ENCODE data around the gene FAM222B. TPM values are rescaled to one million over a fixed set of nuclear protein-coding genes. Genes with fewer than 3 reads are reported as not detected.
"Not testable (repeated sequence)": the region's sequence is repeated elsewhere in the genome, so short reads cannot be mapped to it uniquely, and the experiment has no call there.

FAM222B gene
- total RNA-seq, 1 donor, result 15.1 TPM

GRCh38 chr17:28878981-28879380 lies 36.4 kb upstream of the FAM222B start:
- no peaks in the 10 kb centered on the region for H3K4me1 ChIP-seq (ENCODE audit: insufficient read depth, low read length)
- H3K4me3 ChIP-seq (ENCODE audit: low read length), result no peak overlapping the region
- H3K9me3 ChIP-seq (ENCODE audit: low read depth, low read length), result no peaks in the 10 kb centered on the region
- no peaks in the 10 kb centered on the region for H3K27me3 ChIP-seq (ENCODE audit: insufficient read depth, low read length)

GRCh38 chr17:28878158-28878910 lies 35.7 kb upstream of the FAM222B start:
- Histone ChIP-seq H3K4me1 (ENCODE audit: insufficient read depth, low read length) (no peaks in the 10 kb centered on the region), H3K27me3 (ENCODE audit: insufficient read depth, low read length) (no peaks in the 10 kb centered on the region), H3K9me3 (ENCODE audit: low read depth, low read length) (no peaks in the 10 kb centered on the region), H3K4me3 (ENCODE audit: low read length) (no peak overlapping the region)

DNA sequence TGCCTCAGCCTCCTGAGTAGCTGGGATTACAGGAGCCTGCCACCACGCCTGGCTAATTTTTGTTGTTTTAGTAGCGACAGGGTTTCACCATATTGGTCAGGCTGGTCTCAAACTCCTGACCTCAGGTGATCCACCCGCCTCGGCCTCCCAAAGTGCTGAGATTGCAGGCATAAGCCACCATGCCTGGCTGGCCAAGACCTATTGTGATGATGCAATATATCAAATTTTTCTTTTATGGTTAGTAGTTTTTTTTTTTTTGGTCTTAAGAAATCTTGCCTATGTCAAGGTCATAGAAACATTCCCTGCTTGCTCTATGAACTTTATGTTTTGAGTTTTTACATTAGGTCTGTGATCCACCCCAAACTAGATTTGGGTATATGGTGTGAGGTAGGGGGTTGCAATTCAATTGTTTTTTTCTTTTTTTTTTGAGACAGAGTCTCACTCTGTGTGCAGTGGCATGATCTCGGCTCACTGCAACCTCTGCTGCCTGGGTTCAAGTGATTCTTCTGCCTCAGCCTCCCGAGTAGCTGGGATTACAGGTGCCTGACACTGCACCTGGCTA lies 34.6 kb upstream of the FAM222B start:
- H3K9me3 ChIP-seq (ENCODE audit: low read depth, low read length); H3K27me3 ChIP-seq (ENCODE audit: insufficient read depth, low read length); H3K4me1 ChIP-seq (ENCODE audit: insufficient read depth, low read length); H3K4me3 ChIP-seq (ENCODE audit: low read length): not testable (repeated sequence)

DNA sequence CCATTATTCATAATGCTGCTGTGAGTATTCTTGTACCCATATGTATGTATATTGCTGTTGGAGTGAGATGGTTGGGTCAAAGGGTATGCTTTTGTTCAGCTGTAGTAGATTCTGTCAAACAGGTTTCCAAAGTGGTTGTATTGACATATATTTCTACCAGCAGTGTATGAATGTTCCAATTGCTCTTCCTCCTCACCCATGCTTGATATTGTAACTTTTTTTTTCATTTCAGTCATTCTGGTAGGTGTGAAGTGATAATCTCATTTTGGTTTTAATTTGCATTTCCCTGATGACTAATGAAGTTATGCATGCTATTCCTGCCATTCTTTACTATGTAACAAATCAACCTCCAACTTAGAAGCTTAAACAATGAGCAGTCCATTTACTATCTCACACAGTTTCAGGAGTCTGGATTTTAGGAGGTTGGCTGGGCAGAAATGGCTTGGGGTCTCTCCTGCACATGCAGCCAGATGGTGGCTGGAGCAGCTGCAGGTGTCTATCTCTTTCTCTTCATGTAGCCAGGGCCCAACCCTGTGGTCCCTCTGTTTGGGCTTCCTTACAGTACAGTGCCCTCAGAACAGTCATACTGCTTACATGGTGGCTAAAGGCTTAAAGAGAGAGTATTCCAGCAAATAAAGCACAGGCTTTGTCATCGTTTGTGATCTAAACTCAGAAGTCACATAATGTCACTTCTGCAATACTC lies 33.4 kb upstream of the FAM222B start:
- no peaks in the 10 kb centered on the region for H3K9me3 ChIP-seq (ENCODE audit: low read depth, low read length)
- peaks cover 9% of the 10 kb centered on the region for H3K4me1 ChIP-seq (ENCODE audit: insufficient read depth, low read length)
- H3K27me3 ChIP-seq (ENCODE audit: insufficient read depth, low read length), result no peaks in the 10 kb centered on the region
- no peak overlapping the region for H3K4me3 ChIP-seq (ENCODE audit: low read length)

DNA sequence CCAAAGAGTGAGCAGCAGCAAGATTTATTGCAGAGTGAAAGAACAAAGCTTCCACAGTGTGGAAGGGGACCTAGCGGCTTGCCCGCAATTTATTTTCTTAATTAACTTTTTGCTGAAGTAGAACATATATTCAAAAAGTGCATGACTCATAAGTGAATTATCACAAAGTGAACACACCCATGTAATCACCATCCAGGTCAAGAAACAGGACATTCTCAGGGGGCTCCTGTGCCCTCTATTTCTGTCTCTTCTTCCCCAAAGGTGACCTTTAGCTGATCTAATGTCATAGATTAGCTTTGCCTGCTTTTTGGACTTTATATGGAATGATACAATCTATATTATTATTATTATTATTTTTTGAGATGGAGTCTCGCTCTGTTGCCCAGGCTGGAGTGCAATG lies 32.2 kb upstream of the FAM222B start:
- no peaks in the 10 kb centered on the region for H3K27me3 ChIP-seq (ENCODE audit: insufficient read depth, low read length)
- H3K9me3 ChIP-seq (ENCODE audit: low read depth, low read length), result no peaks in the 10 kb centered on the region
- H3K4me3 ChIP-seq (ENCODE audit: low read length), result no peak overlapping the region

GRCh38 chr17:28873839-28874238 lies 31.2 kb upstream of the FAM222B start:
- H3K4me3 ChIP-seq (ENCODE audit: low read length), result no peak overlapping the region
- peaks cover 13% of the 10 kb centered on the region for H3K4me1 ChIP-seq (ENCODE audit: insufficient read depth, low read length)
- H3K9me3 ChIP-seq (ENCODE audit: low read depth, low read length), result no peaks in the 10 kb centered on the region
- no peaks in the 10 kb centered on the region for H3K27me3 ChIP-seq (ENCODE audit: insufficient read depth, low read length)

More for the DNA sequence above, 32.2 kb upstream of the FAM222B start:
- H3K4me1 ChIP-seq (ENCODE audit: insufficient read depth, low read length), result peaks cover 13% of the 10 kb centered on the region

- Histone ChIP-seq H3K4me3 (ENCODE audit: low read length) (no peak overlapping the region), H3K27me3 (ENCODE audit: insufficient read depth, low read length) (no peaks in the 10 kb centered on the region), H3K9me3 (ENCODE audit: low read depth, low read length) (no peaks in the 10 kb centered on the region), H3K4me1 (ENCODE audit: insufficient read depth, low read length) (peaks cover 14% of the 10 kb centered on the region)
Measured at GRCh38 chr17:28871056-28871579, 28.5 kb upstream of the FAM222B start.

GRCh38 chr17:28867276-28867675 lies 24.7 kb upstream of the FAM222B start:
- peaks cover 21% of the 10 kb centered on the region for H3K4me1 ChIP-seq (ENCODE audit: insufficient read depth, low read length)
- no peaks in the 10 kb centered on the region for H3K9me3 ChIP-seq (ENCODE audit: low read depth, low read length)
- H3K4me3 ChIP-seq (ENCODE audit: low read length), result no peak overlapping the region
- no peaks in the 10 kb centered on the region for H3K27me3 ChIP-seq (ENCODE audit: insufficient read depth, low read length)

DNA sequence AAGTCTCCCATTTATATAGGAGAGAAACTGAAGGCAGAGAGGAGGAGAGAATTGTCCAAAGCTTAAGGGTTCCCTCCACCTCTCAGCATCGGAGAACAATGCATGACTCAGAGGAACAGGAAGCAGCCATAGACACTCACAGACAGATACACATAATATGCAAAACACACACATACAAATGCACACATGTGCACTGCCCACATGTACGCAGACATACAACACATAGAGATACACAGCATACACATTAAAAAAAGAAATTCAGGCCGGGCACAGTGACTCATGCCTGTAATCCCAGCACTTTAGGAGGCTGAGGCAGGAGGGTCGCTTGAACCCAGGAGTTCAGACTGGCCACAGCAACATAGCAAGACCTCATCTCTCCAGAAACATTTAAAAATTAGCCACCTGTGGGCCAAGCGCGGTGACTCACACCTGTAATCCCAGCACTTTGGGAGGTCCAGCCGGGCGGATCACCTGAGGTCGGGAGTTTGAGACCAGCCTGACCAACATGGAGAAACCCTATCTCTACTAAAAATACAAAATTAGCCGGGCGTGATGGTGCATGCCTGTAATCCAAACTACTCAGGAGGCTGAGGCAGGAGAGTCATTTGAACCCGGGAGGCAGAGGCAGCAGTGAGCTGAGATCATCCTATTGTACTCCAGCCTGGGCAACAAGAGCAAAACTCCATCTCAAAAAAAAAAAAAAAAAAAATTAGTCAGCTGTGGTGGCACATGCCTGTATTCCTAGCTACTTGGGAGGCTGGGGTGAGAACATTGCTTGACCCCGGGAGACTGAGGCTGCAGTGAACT lies 23.6 kb upstream of the FAM222B start:
- no peaks in the 10 kb centered on the region for H3K27me3 ChIP-seq (ENCODE audit: insufficient read depth, low read length)
- peaks cover 14% of the 10 kb centered on the region for H3K4me1 ChIP-seq (ENCODE audit: insufficient read depth, low read length)
- no peak overlapping the region for H3K4me3 ChIP-seq (ENCODE audit: low read length)
- H3K9me3 ChIP-seq (ENCODE audit: low read depth, low read length), result no peaks in the 10 kb centered on the region

- Histone ChIP-seq H3K9me3 (ENCODE audit: low read depth, low read length) (no peaks in the 10 kb centered on the region), H3K4me3 (ENCODE audit: low read length) (no peak overlapping the region), H3K27me3 (ENCODE audit: insufficient read depth, low read length) (no peaks in the 10 kb centered on the region), H3K4me1 (ENCODE audit: insufficient read depth, low read length) (peaks cover 8% of the 10 kb centered on the region)
Measured at GRCh38 chr17:28864991-28865849, 22.6 kb upstream of the FAM222B start.

DNA sequence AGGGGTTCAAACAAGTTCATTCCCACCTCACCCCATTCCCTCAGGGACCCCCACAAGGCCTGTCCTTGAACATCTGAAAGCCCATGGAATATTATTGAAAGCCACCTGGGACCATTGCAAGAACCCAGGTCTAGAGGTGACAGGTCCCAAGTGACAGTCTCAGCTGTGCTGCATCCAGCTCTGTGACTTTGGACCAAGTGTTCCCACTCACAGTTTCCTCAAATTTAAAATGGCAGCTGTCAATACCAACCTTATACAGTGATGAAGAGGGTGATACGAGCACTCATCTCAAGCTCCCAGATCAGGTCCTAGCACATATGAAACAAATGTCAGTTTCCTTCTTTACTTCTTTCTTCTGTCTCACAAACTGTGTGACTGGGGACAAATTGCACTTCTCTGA lies 21.4 kb upstream of the FAM222B start:
- peaks cover 8% of the 10 kb centered on the region for H3K4me1 ChIP-seq (ENCODE audit: insufficient read depth, low read length)
- no peaks in the 10 kb centered on the region for H3K9me3 ChIP-seq (ENCODE audit: low read depth, low read length)
- H3K4me3 ChIP-seq (ENCODE audit: low read length), result no peak overlapping the region
- H3K27me3 ChIP-seq (ENCODE audit: insufficient read depth, low read length), result no peaks in the 10 kb centered on the region

GRCh38 chr17:28862561-28862960 lies 20.0 kb upstream of the FAM222B start:
- Histone ChIP-seq H3K4me3 (ENCODE audit: low read length) (no peak overlapping the region), H3K4me1 (ENCODE audit: insufficient read depth, low read length) (peaks cover 8% of the 10 kb centered on the region), H3K27me3 (ENCODE audit: insufficient read depth, low read length) (no peaks in the 10 kb centered on the region), H3K9me3 (ENCODE audit: low read depth, low read length) (no peaks in the 10 kb centered on the region)

DNA sequence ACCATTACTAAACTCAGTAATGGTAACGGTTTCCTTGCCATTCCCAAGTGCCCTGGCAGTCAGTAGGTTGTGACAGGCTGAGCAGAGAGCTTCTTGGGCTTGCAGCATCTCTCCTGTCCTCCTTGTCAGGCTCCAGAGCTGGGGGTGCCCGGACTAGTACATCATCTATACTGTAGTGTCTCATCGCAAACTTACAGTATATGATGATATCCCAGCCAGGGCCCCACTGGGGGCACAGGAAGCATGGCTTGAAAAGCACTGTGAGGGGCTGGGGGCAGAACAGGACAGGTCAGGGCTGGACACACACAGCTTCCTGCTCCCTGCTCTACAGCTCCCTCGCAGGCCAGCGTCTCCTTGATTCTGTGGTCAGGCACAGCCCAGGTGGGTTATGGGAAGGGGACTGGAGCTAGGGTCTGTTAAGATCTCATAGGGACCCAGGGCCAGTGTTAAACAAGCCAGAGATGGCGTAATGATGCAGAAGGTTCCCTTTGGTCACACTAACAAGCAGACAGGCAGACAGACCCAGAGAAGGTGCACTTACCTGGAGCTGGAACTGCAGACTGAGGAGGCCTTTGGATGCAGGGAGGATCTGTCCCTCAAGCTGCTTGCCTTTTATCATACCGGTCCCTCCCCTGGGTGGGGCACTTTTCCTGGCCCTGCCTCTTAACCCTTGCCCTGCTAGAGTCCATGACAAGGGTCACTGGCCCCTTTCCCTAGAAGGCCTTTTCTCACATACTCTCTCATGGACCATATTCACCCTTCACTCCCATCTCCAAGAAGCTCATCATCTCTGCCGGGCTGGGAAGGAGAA lies 19.0 kb upstream of the FAM222B start:
- Histone ChIP-seq H3K9me3 (ENCODE audit: low read depth, low read length) (no peaks in the 10 kb centered on the region), H3K4me1 (ENCODE audit: insufficient read depth, low read length) (peaks cover 8% of the 10 kb centered on the region), H3K27me3 (ENCODE audit: insufficient read depth, low read length) (no peaks in the 10 kb centered on the region), H3K4me3 (ENCODE audit: low read length) (no peak overlapping the region)
